Stimulated activated CD4-positive, alpha-beta T cell treated with anti-CD3 and anti-CD28 coated beads, Interleukin-1b, Interleukin-23, amount 100 ng/mL, for 48 hours (primary cell): ENCODE results near the gene WFIKKN1.

Experiments used
- DNase-seq: peaks from one replicate; pipeline ENCODE4 v3.0.0-alpha.2; 2020

Gene WFIKKN1

GRCh38 chr16:630815-631405, at the start of gene WFIKKN1:
Gene WFIKKN1 (plus strand): TSS chr16:630985. CDS start chr16:631254, 269 bp downstream.
- DNase-seq = no peak

GRCh38 chr16:582218-582613, 48.6 kb upstream of the WFIKKN1 start:
- DNase-seq = no peak

- no peak for DNase-seq
These were observed 48.0 kb upstream of the WFIKKN1 start for GRCh38 chr16:582614-583331.

- DNase-seq = no peak
These were observed 47.3 kb upstream of the WFIKKN1 start for GRCh38 chr16:583470-583814.

GRCh38 chr16:583815-584591, 46.8 kb upstream of the WFIKKN1 start:
- no peak for DNase-seq

GRCh38 chr16:585351-585750, 45.4 kb upstream of the WFIKKN1 start:
- DNase-seq = no peak

GRCh38 chr16:586047-586644, 44.6 kb upstream of the WFIKKN1 start:
- DNase-seq = no peak

GRCh38 chr16:586645-587590, 43.9 kb upstream of the WFIKKN1 start:
- no peak for DNase-seq

- peak; percentile 79 for DNase-seq
These were observed 42.2 kb upstream of the WFIKKN1 start for GRCh38 chr16:588639-588888.

- DNase-seq = peak; percentile 97
These were observed 41.7 kb upstream of the WFIKKN1 start for GRCh38 chr16:588889-589657.

- peak; percentile 99 for DNase-seq
These were observed 41.1 kb upstream of the WFIKKN1 start, which contains the start of gene RAB40C for GRCh38 chr16:589658-590187. Gene RAB40C (plus strand): TSS chr16:590066. CDS start chr16:590292, 226 bp downstream.

GRCh38 chr16:590188-590814, 40.5 kb upstream of the WFIKKN1 start:
- DNase-seq = no peak

- DNase-seq = no peak
These were observed 40.0 kb upstream of the WFIKKN1 start for GRCh38 chr16:590815-591200.

GRCh38 chr16:591231-591630, 39.6 kb upstream of the WFIKKN1 start:
- no peak for DNase-seq

- no peak for DNase-seq
These were observed 38.8 kb upstream of the WFIKKN1 start for GRCh38 chr16:591892-592517.

- no peak for DNase-seq
These were observed 38.1 kb upstream of the WFIKKN1 start for GRCh38 chr16:592518-593306.

GRCh38 chr16:593406-593805, 37.4 kb upstream of the WFIKKN1 start:
- no peak for DNase-seq

- DNase-seq = no peak
These were observed 37.0 kb upstream of the WFIKKN1 start for GRCh38 chr16:593807-594206.

GRCh38 chr16:595094-595528, 35.7 kb upstream of the WFIKKN1 start:
- no peak for DNase-seq
